DMS53 (cell line): ENCODE results near the gene DCAF17.
"Not testable (repeated sequence)": the region's sequence is repeated elsewhere in the genome, so short reads cannot be mapped to it uniquely, and the experiment has no call there.

Experiments used
- DNase-seq: peaks from one replicate; lab custom pipeline; 2025; lab: John Stamatoyannopoulos, UW

The DCAF17 gene

DNA sequence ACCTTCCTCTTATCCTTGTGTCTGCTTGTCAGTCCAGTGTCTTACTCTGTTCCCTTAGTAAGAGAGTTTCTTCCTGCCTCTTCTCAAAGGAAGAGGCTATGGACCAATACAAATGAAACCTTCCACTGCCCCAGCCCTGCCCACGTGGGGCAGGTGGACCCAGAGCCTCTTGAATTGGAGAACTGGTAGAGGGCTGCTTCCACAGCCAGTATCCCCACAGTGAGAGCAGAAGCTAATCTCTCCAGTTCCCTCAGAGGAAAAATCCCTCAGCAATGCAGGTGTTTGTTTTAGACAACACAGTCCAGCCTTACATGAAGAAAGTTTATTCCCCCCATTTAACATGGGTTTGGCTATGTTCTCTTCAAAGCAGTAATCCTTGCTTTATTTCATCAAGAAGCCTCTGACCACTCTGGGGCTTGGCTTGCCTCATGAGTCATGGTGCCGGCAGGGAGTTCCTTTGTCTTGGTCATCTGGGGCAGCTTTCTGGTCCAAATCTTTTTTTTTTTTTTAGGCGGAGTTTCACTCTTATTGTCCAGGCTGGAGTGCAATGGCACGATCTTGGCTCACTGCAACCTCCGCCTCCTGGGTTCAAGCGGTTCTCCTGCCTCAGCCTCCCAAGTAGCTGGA, 81.8 kb downstream of the DCAF17 start:
- no peak for DNase-seq

DNA sequence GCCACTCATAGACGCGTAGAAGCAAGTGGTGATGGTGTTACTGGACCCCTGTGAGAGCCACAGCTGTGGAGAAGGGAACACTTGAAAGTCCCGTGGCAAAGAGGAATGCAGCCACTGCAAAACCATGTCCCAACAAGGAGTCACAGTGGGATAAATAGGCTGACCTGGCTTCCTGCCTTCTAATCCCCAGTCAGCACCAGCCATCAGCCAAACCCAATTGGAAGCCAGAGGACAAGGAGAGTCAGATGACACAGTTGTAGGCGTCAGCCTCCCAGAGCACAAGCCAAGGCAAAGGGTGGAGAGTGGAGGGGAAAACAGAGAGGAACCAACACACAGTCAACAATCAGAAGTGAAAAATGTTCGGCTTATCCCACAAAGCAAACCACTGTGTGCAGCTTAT, 82.8 kb downstream of the DCAF17 start:
- no peak for DNase-seq

GRCh38 chr2:171520471-171520870, 86.4 kb downstream of the DCAF17 start:
- DNase-seq = no peak

GRCh38 chr2:171521361-171522051, 87.5 kb downstream of the DCAF17 start:
- no peak for DNase-seq

DNA sequence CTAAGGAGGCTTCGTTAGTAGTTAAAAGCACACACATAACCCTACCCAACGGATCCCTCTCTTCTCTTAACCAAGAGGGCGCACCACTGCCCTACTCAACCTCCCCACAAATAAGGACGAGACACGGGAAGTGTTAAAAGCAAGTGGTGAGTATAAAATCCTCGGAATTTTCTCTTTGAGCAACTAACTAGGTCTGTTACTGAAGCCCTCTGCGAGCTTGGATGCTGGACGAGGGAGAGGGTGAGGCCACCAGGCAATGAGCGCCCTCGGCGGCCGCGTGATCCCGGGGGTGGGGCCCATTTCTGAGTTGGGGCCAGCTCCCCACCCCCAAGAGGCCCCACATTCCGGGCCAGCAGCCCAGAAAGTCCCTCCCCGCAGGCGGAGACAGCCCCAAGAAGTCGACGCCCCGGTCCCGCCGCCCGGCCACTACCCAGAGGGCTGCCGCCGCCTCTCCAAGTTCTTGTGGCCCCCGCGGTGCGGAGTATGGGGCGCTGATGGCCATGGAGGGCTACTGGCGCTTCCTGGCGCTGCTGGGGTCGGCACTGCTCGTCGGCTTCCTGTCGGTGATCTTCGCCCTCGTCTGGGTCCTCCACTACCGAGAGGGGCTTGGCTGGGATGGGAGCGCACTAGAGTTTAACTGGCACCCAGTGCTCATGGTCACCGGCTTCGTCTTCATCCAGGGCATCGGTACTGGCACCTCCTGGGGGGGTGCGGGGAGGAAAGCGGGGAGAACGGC, 88.2 kb downstream of the DCAF17 start, which contains the start of gene CYBRD1:
TSS of gene CYBRD1 (plus strand) at position 423 of the 736 bp plus-strand sequence. CDS start at position 495, 72 bp downstream.
- DNase-seq = peak; percentile 56

GRCh38 chr2:171522788-171523087, 88.7 kb downstream of the DCAF17 start:
- peak; percentile 56 for DNase-seq

DNA sequence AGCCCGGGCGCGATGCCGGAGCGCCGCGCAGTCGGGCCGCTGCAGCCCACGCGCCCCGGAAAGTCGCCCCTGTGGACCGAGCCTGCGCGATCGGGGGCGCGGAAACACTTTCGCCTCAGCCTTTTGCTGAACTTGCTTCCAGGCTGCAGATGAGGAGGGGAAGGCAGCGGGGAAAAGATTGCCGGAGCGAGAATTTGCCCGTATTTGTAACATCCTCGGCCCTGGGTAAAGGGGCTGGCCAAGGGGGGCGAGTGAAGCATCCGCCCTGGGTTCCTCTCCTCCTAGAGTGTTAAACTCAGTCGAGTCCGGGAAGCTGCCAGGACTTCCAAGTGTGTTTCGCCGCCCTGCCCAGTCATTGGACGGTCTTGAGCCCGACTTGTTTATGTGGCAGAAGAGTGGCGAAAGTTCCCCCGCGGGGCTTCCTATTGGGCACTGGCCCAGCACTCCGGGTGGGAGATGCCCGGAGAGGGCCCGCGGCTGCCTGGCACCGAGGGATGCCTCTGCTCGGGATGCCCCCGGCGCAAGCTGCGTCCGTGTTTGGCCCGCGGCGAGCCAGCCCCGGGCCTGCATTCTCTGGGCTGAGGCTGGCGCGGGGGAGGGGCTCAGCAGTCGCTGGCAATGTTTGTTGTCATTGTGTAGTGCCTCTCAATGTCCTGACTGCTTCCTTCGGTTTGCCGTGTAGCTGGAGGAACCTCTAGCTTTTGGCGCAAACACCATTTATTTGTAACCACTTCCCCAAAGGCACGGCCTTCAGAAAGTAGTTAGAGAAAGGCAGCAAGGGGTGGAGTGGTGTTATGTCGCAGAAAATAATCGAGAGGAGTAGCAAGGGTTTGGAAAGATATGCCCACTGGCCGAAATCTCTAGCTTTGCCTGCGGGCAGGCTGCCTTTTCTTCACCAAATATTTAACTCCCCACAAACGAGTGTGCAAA, 89.3 kb downstream of the DCAF17 start:
- peak; percentile 78 for DNase-seq

DNA sequence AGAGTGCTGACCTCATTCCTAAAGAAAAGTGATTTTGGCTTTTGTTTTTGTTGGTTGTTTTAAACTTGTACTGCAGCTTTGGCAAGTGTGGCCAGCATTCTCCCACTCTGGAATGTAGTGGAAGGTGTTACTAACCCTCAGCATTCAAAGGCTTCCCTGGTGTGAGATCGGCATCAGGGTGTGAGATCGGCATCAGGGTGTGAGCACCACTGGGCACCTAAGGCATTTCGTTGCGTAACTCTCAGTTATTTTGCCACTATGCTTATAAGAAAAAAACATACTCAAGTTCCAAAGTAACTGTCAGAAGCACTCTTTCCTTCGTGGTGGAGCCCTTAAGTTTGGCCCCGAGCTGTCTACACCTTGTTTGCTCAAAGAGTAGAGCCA, 90.0 kb downstream of the DCAF17 start:
- DNase-seq = no peak

DNA sequence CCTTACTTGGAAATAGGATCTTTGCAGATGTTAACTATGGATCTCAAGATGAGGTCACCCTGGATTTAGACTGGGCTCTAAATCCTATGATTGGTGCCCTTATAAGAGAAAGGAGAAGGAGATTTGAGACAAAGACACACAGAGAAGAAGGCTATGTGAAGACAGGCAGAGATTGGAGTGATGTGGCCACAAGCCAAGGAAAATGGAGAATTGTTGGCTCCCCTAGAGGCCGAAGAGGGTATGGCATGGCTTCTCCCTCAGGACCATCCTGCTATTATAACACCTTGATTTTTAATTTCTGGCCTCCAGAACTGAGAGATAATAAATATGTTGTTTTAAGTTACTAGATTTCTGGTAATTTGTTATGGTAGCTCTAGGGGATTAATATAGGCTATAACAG, 95.9 kb downstream of the DCAF17 start:
- DNase-seq = peak; percentile 53

- no peak for DNase-seq
These were observed 96.4 kb downstream of the DCAF17 start for GRCh38 chr2:171530378-171530777.

DNA sequence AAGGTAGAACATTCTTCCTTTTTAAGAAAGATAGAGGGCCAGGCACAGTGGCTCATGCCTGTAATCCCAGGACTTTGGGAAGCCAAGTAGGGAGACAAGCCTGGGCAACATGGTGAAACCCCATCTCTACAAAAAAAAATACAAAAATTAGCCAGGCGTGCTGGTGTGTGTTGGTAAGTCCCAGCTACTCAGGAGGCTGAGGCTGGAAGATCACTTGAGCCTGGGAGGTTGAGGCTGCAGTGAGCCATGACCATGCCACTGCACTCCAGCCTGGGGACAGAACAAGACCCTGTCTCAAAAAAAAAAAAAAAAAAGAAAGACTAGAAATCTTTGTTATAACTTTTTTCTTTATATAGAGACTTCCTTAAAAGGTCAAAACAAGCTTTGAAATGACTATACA, 96.8 kb downstream of the DCAF17 start:
- not testable (repeated sequence) for DNase-seq

DNA sequence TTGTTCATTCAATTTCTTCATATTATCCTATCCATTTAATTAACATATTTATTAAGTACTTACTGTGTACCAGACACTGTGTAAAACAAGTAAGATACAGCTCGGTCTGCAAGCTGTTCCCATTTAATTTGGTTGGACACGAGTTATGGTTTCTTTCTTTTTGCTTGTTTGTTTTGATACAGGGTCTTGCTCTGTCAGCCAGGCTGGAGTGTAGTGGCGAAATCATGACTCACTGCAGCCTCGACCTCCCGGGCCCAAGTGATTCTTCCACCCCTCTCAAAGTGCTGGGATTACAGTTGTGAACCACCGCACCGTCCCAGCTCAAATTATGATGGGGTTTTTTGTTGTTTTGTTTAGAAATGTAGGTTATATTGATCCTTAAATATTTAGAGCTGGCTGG, 97.3 kb downstream of the DCAF17 start:
- no peak for DNase-seq

- DNase-seq = no peak
These were observed 97.9 kb downstream of the DCAF17 start for GRCh38 chr2:171531836-171532450.

DNA sequence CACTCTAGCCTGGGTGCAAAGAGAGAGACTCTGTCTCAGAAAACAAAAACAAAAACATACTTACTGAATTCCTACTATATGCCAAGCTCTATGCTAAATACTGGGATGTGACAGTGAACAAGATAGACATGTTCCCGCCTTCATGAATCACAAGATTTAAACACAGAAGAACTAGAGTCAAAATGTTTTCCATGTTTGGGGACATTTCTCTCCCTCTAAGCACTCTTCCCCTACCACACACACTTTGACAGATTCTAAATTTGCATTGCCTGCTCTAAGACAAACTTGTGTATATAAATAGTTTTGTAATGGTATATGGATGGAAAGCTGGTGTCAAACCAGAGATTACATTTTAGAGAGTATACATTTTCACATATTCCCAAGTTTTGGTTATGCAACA, 99.3 kb downstream of the DCAF17 start:
- no peak for DNase-seq
